ENCODE measurements around the gene CYS1. TPM values are rescaled to one million over a fixed set of nuclear protein-coding genes. Genes with fewer than 3 reads are reported as not detected.

The CYS1 gene
- total RNA-seq, 1 donor from 2014 or later, result 3.7 TPM

- peak overlapping the region; percentile 98 for H3K27ac Mint-ChIP-seq (ENCODE audit: unreplicated experiment)
- peaks cover 8% of the 10 kb centered on the region for H3K36me3 Mint-ChIP-seq (ENCODE audit: low read depth, unreplicated experiment)
- H3K36me3 ChIP-seq (ENCODE audit: insufficient read depth, low read length), result no peaks in the 10 kb centered on the region
- FAIRE-seq (no peak), DNase-seq (ENCODE audit: low read depth) (no peak)
- H3K4me3 Mint-ChIP-seq (ENCODE audit: unreplicated experiment), result peak overlapping the region; percentile 66
- no peak overlapping the region for H3K9ac ChIP-seq (ENCODE audit: low read length)
- H2AFZ ChIP-seq (ENCODE audit: low read depth, low read length), result no peak overlapping the region
- no peaks in the 10 kb centered on the region for H3K79me2 ChIP-seq (ENCODE audit: insufficient read depth, low read length)
- no peak for TF ChIP-seq EZH2 (IDR thresholded peaks at IDR 0.05; ENCODE audit: insufficient read depth, low read length)
- H3K27ac ChIP-seq (ENCODE audit: low read depth, low read length), result no peak overlapping the region
- H4K20me1 ChIP-seq (ENCODE audit: insufficient read depth, low read length), result no peaks in the 10 kb centered on the region
- no peak overlapping the region for H3K4me2 ChIP-seq (ENCODE audit: low read length)
- H3K4me1 ChIP-seq (ENCODE audit: insufficient read depth, low read length), result peaks cover 7% of the 10 kb centered on the region
- no peak overlapping the region for H3K4me3 ChIP-seq (ENCODE audit: insufficient read depth, low read depth, low read length)
- H3K4me1 Mint-ChIP-seq (ENCODE audit: low read depth, unreplicated experiment), result peaks cover 3% of the 10 kb centered on the region
- peaks cover 2% of the 10 kb centered on the region for H3K27me3 ChIP-seq (ENCODE audit: insufficient read depth, low read length)
- peaks cover 2% of the 10 kb centered on the region for H3K9me3 Mint-ChIP-seq (ENCODE audit: unreplicated experiment)
- peaks cover 18% of the 10 kb centered on the region for H3K27me3 Mint-ChIP-seq (ENCODE audit: low read depth, unreplicated experiment)
- no peaks in the 10 kb centered on the region for H3K9me3 ChIP-seq (ENCODE audit: insufficient read depth, low read depth, low read length)
Measured at GRCh38 chr2:10041711-10042110, 38.5 kb downstream of the CYS1 start.

GRCh38 chr2:10039658-10040410, 40.4 kb downstream of the CYS1 start:
- H3K27ac Mint-ChIP-seq (ENCODE audit: unreplicated experiment), result no peak overlapping the region
- TF ChIP-seq EZH2 (IDR thresholded peaks at IDR 0.05; ENCODE audit: insufficient read depth, low read length), result no peak
- TF ChIP-seq CTCF (IDR thresholded peaks at IDR 0.05; ENCODE audit: insufficient read depth, low read depth, low read length), result no peak
- Histone ChIP-seq H3K9me3 (ENCODE audit: insufficient read depth, low read depth, low read length) (no peaks in the 10 kb centered on the region), H2AFZ (ENCODE audit: low read depth, low read length) (no peak overlapping the region), H3K36me3 (ENCODE audit: insufficient read depth, low read length) (no peaks in the 10 kb centered on the region), H3K4me2 (ENCODE audit: low read length) (no peak overlapping the region), H3K27ac (ENCODE audit: low read depth, low read length) (no peak overlapping the region), H3K4me1 (ENCODE audit: insufficient read depth, low read length) (peaks cover 12% of the 10 kb centered on the region), H4K20me1 (ENCODE audit: insufficient read depth, low read length) (no peaks in the 10 kb centered on the region), H3K79me2 (ENCODE audit: insufficient read depth, low read length) (no peaks in the 10 kb centered on the region), H3K4me3 (ENCODE audit: insufficient read depth, low read depth, low read length) (no peak overlapping the region), H3K9ac (ENCODE audit: low read length) (no peak overlapping the region), H3K27me3 (ENCODE audit: insufficient read depth, low read length) (peaks cover 2% of the 10 kb centered on the region)
- H3K4me1 Mint-ChIP-seq (ENCODE audit: low read depth, unreplicated experiment), result peaks cover 3% of the 10 kb centered on the region
- H3K4me3 Mint-ChIP-seq (ENCODE audit: unreplicated experiment), result no peak overlapping the region
- peaks cover 21% of the 10 kb centered on the region for H3K27me3 Mint-ChIP-seq (ENCODE audit: low read depth, unreplicated experiment)
- FAIRE-seq (no peak), DNase-seq (ENCODE audit: low read depth) (no peak)
- peaks cover 8% of the 10 kb centered on the region for H3K36me3 Mint-ChIP-seq (ENCODE audit: low read depth, unreplicated experiment)
- peaks cover 2% of the 10 kb centered on the region for H3K9me3 Mint-ChIP-seq (ENCODE audit: unreplicated experiment)

GRCh38 chr2:10038716-10039115, 41.5 kb downstream of the CYS1 start:
- Histone ChIP-seq H3K4me2 (ENCODE audit: low read length) (no peak overlapping the region), H3K9ac (ENCODE audit: low read length) (no peak overlapping the region), H3K79me2 (ENCODE audit: insufficient read depth, low read length) (no peaks in the 10 kb centered on the region), H2AFZ (ENCODE audit: low read depth, low read length) (no peak overlapping the region), H3K27me3 (ENCODE audit: insufficient read depth, low read length) (peaks cover 2% of the 10 kb centered on the region), H4K20me1 (ENCODE audit: insufficient read depth, low read length) (no peaks in the 10 kb centered on the region), H3K27ac (ENCODE audit: low read depth, low read length) (no peak overlapping the region), H3K4me1 (ENCODE audit: insufficient read depth, low read length) (peaks cover 12% of the 10 kb centered on the region), H3K9me3 (ENCODE audit: insufficient read depth, low read depth, low read length) (no peaks in the 10 kb centered on the region), H3K4me3 (ENCODE audit: insufficient read depth, low read depth, low read length) (no peak overlapping the region), H3K36me3 (ENCODE audit: insufficient read depth, low read length) (no peaks in the 10 kb centered on the region)
- Mint-ChIP-seq H3K4me3 (ENCODE audit: unreplicated experiment) (no peak overlapping the region), H3K27me3 (ENCODE audit: low read depth, unreplicated experiment) (peaks cover 25% of the 10 kb centered on the region), H3K36me3 (ENCODE audit: low read depth, unreplicated experiment) (peaks cover 5% of the 10 kb centered on the region), H3K27ac (ENCODE audit: unreplicated experiment) (no peak overlapping the region), H3K4me1 (ENCODE audit: low read depth, unreplicated experiment) (peaks cover 3% of the 10 kb centered on the region), H3K9me3 (ENCODE audit: unreplicated experiment) (peaks cover 2% of the 10 kb centered on the region)
- no peak for DNase-seq (ENCODE audit: low read depth)
- no peak for FAIRE-seq
- TF ChIP-seq CTCF (IDR thresholded peaks at IDR 0.05; ENCODE audit: insufficient read depth, low read depth, low read length) (no peak), EZH2 (IDR thresholded peaks at IDR 0.05; ENCODE audit: insufficient read depth, low read length) (no peak)

All from astrocyte (in vitro differentiated cells and primary cell).